CD14-positive monocyte (primary cell): ENCODE measurements around the gene APP. TPM values are rescaled to one million over a fixed set of nuclear protein-coding genes. Genes with fewer than 3 reads are reported as not detected.
A peak's percentile ranks its signal among the peaks of the same experiment; 100 is the strongest.

Experiments used
- DNase-seq, 3 donors: peaks; one replicate each; pipeline ENCODE4 v3.0.0-alpha.2; 2011 to 2022
- H2AFZ ChIP-seq: 2 replicates; pipeline ENCODE4 v1.6.0; 2012; ENCODE audit warnings: mild to moderate bottlenecking, low read depth, low read length, inconsistent platforms; ENCODE audit not compliant: insufficient read depth, poor library complexity, severe bottlenecking
- H3K27ac ChIP-seq, 2 donors: 1 replicate in 1 of 2; 2 replicates in 1 of 2; pipeline ENCODE4 v1.5.1; 2012 to 2013; ENCODE audit warnings: low read length in 2 of 2, control low read depth in 1 of 2, inconsistent platforms in 1 of 2, low read depth in 1 of 2, mild to moderate bottlenecking in 1 of 2
- H3K27me3 ChIP-seq, 2 donors: one replicate each; pipeline versions ENCODE4 v1.6.0 to v1.6.1; 2011 to 2013; ENCODE audit warnings: low read length in 2 of 2; ENCODE audit not compliant: control insufficient read depth in 2 of 2, insufficient read depth in 2 of 2
- H3K36me3 ChIP-seq, 2 donors: replicated peaks in 1 of 2; 1 replicate in 1 of 2; 2 replicates in 1 of 2; pipeline versions ENCODE4 v1.5.1 to v1.6.1; 2012 to 2013; ENCODE audit warnings: low read length in 2 of 2, control low read depth in 1 of 2, inconsistent platforms in 1 of 2, mild to moderate bottlenecking in 1 of 2; ENCODE audit not compliant: insufficient read depth in 2 of 2, control insufficient read depth in 1 of 2
- H3K4me1 ChIP-seq, 2 donors: 1 replicate in 1 of 2; 2 replicates in 1 of 2; pipeline versions ENCODE4 v1.5.1 to v1.6.1; 2012 to 2013; ENCODE audit warnings: low read length in 2 of 2, control low read depth in 1 of 2, inconsistent platforms in 1 of 2, mild to moderate bottlenecking in 1 of 2, moderate library complexity in 1 of 2; ENCODE audit not compliant: insufficient read depth in 2 of 2, control insufficient read depth in 1 of 2
- H3K4me2 ChIP-seq: replicated peaks from 2 replicates; pipeline ENCODE3; 2012; ENCODE audit warnings: low read length, moderate library complexity, mild to moderate bottlenecking; ENCODE audit not compliant: poor library complexity, severe bottlenecking; ENCODE audit errors: extremely low read depth
- H3K4me3 ChIP-seq, 3 experiments: fragments of 200-600 bp in 1 of 3; sonication (generic) in 1 of 3; replicated peaks in 1 of 3; 1 replicate in 2 of 3; 2 replicates in 1 of 3; pipeline ENCODE4 v1.5.1; 2011 to 2013; ENCODE audit warnings: low read length in 3 of 3, mild to moderate bottlenecking in 3 of 3, control low read depth in 2 of 3, low read depth in 2 of 3, inconsistent platforms in 1 of 3, moderate library complexity in 1 of 3
- H3K79me2 ChIP-seq: 2 replicates; pipeline ENCODE4 v1.6.0; 2012; ENCODE audit warnings: mild to moderate bottlenecking, control low read depth, inconsistent platforms, low read length, moderate library complexity; ENCODE audit not compliant: insufficient read depth
- H3K9ac ChIP-seq: 2 replicates; pipeline ENCODE4 v1.6.0; 2017; ENCODE audit warnings: low read length, mild to moderate bottlenecking; ENCODE audit not compliant: insufficient read depth, poor library complexity, severe bottlenecking
- H3K9me3 ChIP-seq, 2 donors: replicated peaks in 1 of 2; 1 replicate in 1 of 2; 2 replicates in 1 of 2; pipeline versions ENCODE4 v1.5.1 to v1.6.1; 2012 to 2013; ENCODE audit warnings: low read length in 2 of 2, control low read depth in 1 of 2; ENCODE audit not compliant: control insufficient read depth in 1 of 2, insufficient read depth in 1 of 2
- H4K20me1 ChIP-seq: 2 replicates; pipeline ENCODE4 v1.6.0; 2012; ENCODE audit warnings: mild to moderate bottlenecking, low read length, control low read depth, moderate library complexity; ENCODE audit not compliant: insufficient read depth
- H3K27ac Mint-ChIP-seq, 7 donors: one replicate each; pipeline ENCODE4 v1.8.0; 2020; ENCODE audit warnings: mild to moderate bottlenecking in 7 of 7, mixed read lengths in 7 of 7, moderate library complexity in 6 of 7, inconsistent platforms in 2 of 7
- H3K27me3 Mint-ChIP-seq, 3 donors: one replicate each; pipeline ENCODE4 v1.8.0; 2021 to 2022; ENCODE audit warnings: low read depth in 3 of 3, mild to moderate bottlenecking in 3 of 3, mixed read lengths in 3 of 3, moderate library complexity in 3 of 3, inconsistent platforms in 1 of 3
- H3K36me3 Mint-ChIP-seq, 2 donors: one replicate each; pipeline ENCODE4 v1.8.0; 2020; ENCODE audit warnings: mixed read lengths in 2 of 2, inconsistent platforms in 1 of 2, mild to moderate bottlenecking in 1 of 2
- H3K4me1 Mint-ChIP-seq: one replicate; pipeline ENCODE4 v1.8.0; 2020; ENCODE audit warnings: mild to moderate bottlenecking, mixed read lengths
- H3K4me3 Mint-ChIP-seq, 2 donors: one replicate each; pipeline ENCODE4 v1.8.0; 2020; ENCODE audit warnings: mild to moderate bottlenecking in 2 of 2, mixed read lengths in 2 of 2, moderate library complexity in 1 of 2
- H3K9me3 Mint-ChIP-seq, 7 donors: one replicate each; pipeline ENCODE4 v1.8.0; 2020 to 2022; ENCODE audit warnings: mixed read lengths in 7 of 7, mild to moderate bottlenecking in 6 of 7, moderate library complexity in 6 of 7, inconsistent platforms in 2 of 7
- WGBS: methylation state at CpG from one replicate; pipeline ENCODE4 v1.1.5; 2013; ENCODE audit warnings: missing lambda C conversion rate; ENCODE audit not compliant: insufficient coverage; 5-methylcytosine and 5-hydroxymethylcytosine counted together
- intact Hi-C, 2 donors: fragments of 100-400 bp; cut with micrococcal nuclease; formaldehyde crosslinking; loops; one replicate each; pipeline versions ENCODE4 v1.15.0 to v1.15.1; 2023
- polyA plus RNA-seq, 3 donors: library from polyadenylated mRNA; depleted of rRNA in 1 of 3; unstranded in 2 of 3; stranded (reverse) in 1 of 3; fragments of 300-500 nt in 2 of 3; fragments of >200 nt in 1 of 3; fragmentation: Illumina TruSeq in 2 of 3; gene quantifications; 1 replicate in 2 of 3; 2 replicates in 1 of 3; pipeline ENCODE4 v1.2.3, GENCODE V29; 2012 to 2021
- TF ChIP-seq, protein P1 (sequence below): fragments of 200-600 bp; IDR thresholded peaks from one replicate; pipeline ENCODE4 v1.8.0; 2022; ENCODE audit warnings: antibody characterized with exemption, mild to moderate bottlenecking

The APP gene
- polyA plus RNA-seq, 3 donors: 28.0 to 118 (median 35.1) TPM

DNA sequence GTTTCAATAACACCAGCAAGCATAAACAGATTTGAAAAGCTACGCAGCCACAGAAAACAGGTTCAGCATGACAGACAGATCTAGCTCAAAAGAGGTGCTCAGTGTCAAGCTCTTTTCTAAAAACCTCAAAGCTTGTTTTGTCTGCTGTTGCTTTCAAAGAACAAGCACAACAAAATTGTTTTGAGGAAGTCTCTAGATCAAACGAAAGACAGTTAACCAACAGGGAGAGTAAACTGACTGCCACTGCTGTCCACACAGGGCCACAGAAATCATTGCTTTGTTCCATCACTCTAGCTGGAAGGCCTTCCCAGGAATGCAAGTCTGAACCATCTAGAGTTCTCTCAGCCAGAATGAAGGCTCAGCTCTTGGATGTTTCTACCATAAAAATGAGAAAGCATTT lies 12.8 kb downstream of the APP start:
- H3K36me3 Mint-ChIP-seq: peaks cover 0 to 5% of the 10 kb centered on the region in 2 donors
- H2AFZ ChIP-seq: no peak overlapping the region
- peaks cover 18% of the 10 kb centered on the region in 2 donors for H3K4me1 ChIP-seq
- no peak overlapping the region for H3K4me3 Mint-ChIP-seq
- no peaks in the 10 kb centered on the region for H3K9me3 ChIP-seq
- H3K4me3 ChIP-seq: no peak overlapping the region
- H3K9me3 Mint-ChIP-seq: no peaks in the 10 kb centered on the region
- TF ChIP-seq, protein P1, sequence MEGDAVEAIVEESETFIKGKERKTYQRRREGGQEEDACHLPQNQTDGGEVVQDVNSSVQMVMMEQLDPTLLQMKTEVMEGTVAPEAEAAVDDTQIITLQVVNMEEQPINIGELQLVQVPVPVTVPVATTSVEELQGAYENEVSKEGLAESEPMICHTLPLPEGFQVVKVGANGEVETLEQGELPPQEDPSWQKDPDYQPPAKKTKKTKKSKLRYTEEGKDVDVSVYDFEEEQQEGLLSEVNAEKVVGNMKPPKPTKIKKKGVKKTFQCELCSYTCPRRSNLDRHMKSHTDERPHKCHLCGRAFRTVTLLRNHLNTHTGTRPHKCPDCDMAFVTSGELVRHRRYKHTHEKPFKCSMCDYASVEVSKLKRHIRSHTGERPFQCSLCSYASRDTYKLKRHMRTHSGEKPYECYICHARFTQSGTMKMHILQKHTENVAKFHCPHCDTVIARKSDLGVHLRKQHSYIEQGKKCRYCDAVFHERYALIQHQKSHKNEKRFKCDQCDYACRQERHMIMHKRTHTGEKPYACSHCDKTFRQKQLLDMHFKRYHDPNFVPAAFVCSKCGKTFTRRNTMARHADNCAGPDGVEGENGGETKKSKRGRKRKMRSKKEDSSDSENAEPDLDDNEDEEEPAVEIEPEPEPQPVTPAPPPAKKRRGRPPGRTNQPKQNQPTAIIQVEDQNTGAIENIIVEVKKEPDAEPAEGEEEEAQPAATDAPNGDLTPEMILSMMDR: no peak
- peak overlapping the region in 1 of 7 donors; percentile 78 for H3K27ac Mint-ChIP-seq
- H3K79me2 ChIP-seq: peaks cover 96% of the 10 kb centered on the region
- H3K27me3 Mint-ChIP-seq: no peaks in the 10 kb centered on the region
- WGBS: 50% methylated on average over 2 of the region's 2 CpGs
- H3K27me3 ChIP-seq: no peaks in the 10 kb centered on the region
- H3K27ac ChIP-seq: peak overlapping the region in 1 of 2 donors; percentile 34
- no peaks in the 10 kb centered on the region for H3K36me3 ChIP-seq
- intact Hi-C loops: no loop called here
- no peak overlapping the region for H3K9ac ChIP-seq
- no peak for DNase-seq
- peaks cover 29% of the 10 kb centered on the region for H4K20me1 ChIP-seq
- H3K4me2 ChIP-seq: no peak overlapping the region
- H3K4me1 Mint-ChIP-seq: peaks cover 30% of the 10 kb centered on the region

DNA sequence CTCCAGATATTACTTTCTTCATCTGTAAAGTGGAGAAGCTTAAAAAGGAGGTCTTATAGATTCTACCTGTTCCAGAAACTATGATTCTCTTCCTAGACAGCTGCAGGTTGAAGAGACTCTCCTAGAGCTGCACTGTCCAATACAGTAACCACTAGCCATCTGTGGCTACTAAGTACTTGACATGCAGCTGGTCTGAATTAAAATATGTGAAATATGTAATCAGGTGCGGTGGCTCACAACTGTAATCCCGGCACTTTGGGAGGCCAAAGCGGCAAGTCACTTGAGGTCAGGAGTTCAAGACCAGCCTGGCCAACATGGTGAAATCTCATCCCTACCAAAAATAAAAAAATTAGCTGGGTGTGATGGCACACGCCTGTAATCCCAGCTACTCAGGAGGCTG lies 15.8 kb downstream of the APP start:
- H3K4me1 Mint-ChIP-seq: peaks cover 15% of the 10 kb centered on the region
- peak overlapping the region in 1 of 7 donors; percentile 10 for H3K27ac Mint-ChIP-seq
- no peaks in the 10 kb centered on the region for H3K27me3 Mint-ChIP-seq
- Histone ChIP-seq H2AFZ (no peak overlapping the region), H3K27ac (no peak overlapping the region), H3K4me1 (peaks cover 4 to 6% of the 10 kb centered on the region in 2 donors), H3K4me3 (no peak overlapping the region), H3K36me3 (no peaks in the 10 kb centered on the region), H3K9ac (no peak overlapping the region), H4K20me1 (peaks cover 42% of the 10 kb centered on the region), H3K79me2 (peaks cover 97% of the 10 kb centered on the region), H3K9me3 (no peaks in the 10 kb centered on the region), H3K4me2 (no peak overlapping the region), H3K27me3 (no peaks in the 10 kb centered on the region)
- no peak overlapping the region for H3K4me3 Mint-ChIP-seq
- intact Hi-C loops: no loop called here
- TF ChIP-seq, protein P1: no peak
- H3K36me3 Mint-ChIP-seq: peaks cover 0 to 5% of the 10 kb centered on the region in 2 donors
- no peaks in the 10 kb centered on the region for H3K9me3 Mint-ChIP-seq
- DNase-seq: no peak
- WGBS: 100% methylated on average over 3 of the region's 4 CpGs
